Loucy (cell line): ENCODE results near the gene IWS1.

ENCODE experiments used
- H2AFZ ChIP-seq: fragments of 200-600 bp; sonication (generic); 2 replicates; pipeline ENCODE4 v1.6.0; 2016; ENCODE audit warnings: antibody characterized with exemption, mild to moderate bottlenecking, low read length, moderate library complexity
- H3F3A ChIP-seq: fragments of 200-600 bp; 2 replicates; pipeline ENCODE4 v1.6.0; 2016; ENCODE audit warnings: antibody characterized with exemption, low read depth, mild to moderate bottlenecking
- H3K27me3 ChIP-seq: fragments of 200-600 bp; sonication (generic); 2 replicates; pipeline ENCODE4 v1.6.1; 2014; ENCODE audit warnings: low read length, mild to moderate bottlenecking; ENCODE audit not compliant: insufficient read depth, poor library complexity, severe bottlenecking
- H3K36me3 ChIP-seq: fragments of 200-600 bp; sonication (generic); 2 replicates; pipeline ENCODE4 v1.6.1; 2016; ENCODE audit warnings: low read length; ENCODE audit not compliant: insufficient read depth
- H3K4me1 ChIP-seq: fragments of 200-600 bp; sonication (generic); 2 replicates; pipeline ENCODE4 v1.5.1; 2014; ENCODE audit warnings: low read length, mild to moderate bottlenecking; ENCODE audit not compliant: insufficient read depth, poor library complexity, severe bottlenecking
- H3K4me2 ChIP-seq: fragments of 200-600 bp; sonication (generic); 2 replicates; pipeline ENCODE4 v1.6.0; 2014; ENCODE audit warnings: antibody characterized with exemption, low read length, low read depth, mild to moderate bottlenecking; ENCODE audit not compliant: poor library complexity, severe bottlenecking
- H3K4me3 ChIP-seq: fragments of 200-600 bp; sonication (generic); 2 replicates; pipeline ENCODE4 v1.5.1; 2014; ENCODE audit warnings: low read length, mild to moderate bottlenecking, mixed read lengths; ENCODE audit not compliant: poor library complexity, severe bottlenecking
- H3K79me2 ChIP-seq: fragments of 200-600 bp; sonication (generic); 2 replicates; pipeline ENCODE4 v1.6.1; 2014; ENCODE audit warnings: low read length; ENCODE audit not compliant: insufficient read depth
- H3K9ac ChIP-seq: fragments of 200-600 bp; sonication (generic); 2 replicates; pipeline ENCODE4 v1.6.0; 2014; ENCODE audit warnings: mild to moderate bottlenecking, low read depth, low read length, moderate library complexity; ENCODE audit not compliant: poor library complexity, severe bottlenecking
- H3K9me2 ChIP-seq: fragments of 200-600 bp; sonication (generic); replicated peaks from 2 replicates; pipeline ENCODE4 v1.6.1; 2016; ENCODE audit warnings: low read depth, low read length, mixed read lengths
- H3K9me3 ChIP-seq: fragments of 200-600 bp; sonication (generic); 2 replicates; pipeline ENCODE4 v1.6.1; 2014; ENCODE audit warnings: mild to moderate bottlenecking, antibody characterized with exemption, low read length, low read depth; ENCODE audit not compliant: insufficient read depth
- H4K20me1 ChIP-seq: fragments of 200-600 bp; sonication (generic); 2 replicates; pipeline ENCODE4 v1.6.0; 2014; ENCODE audit warnings: antibody characterized with exemption, low read length, mild to moderate bottlenecking; ENCODE audit not compliant: insufficient read depth, poor library complexity, severe bottlenecking
- CTCF ChIP-seq: fragments of 200-600 bp; sonication (generic); conservative IDR thresholded peaks from 2 replicates; pipeline ENCODE4 v1.5.1; 2014; ENCODE audit warnings: mild to moderate bottlenecking, antibody characterized with exemption, low read length
- EZH2phosphoT487 ChIP-seq: fragments of 200-600 bp; IDR thresholded peaks from 2 replicates; pipeline ENCODE4 v1.6.1; 2018; ENCODE audit warnings: antibody characterized with exemption, mild to moderate bottlenecking, moderate library complexity, borderline replicate concordance

The IWS1 gene

GRCh38 chr2:127566139-127566417, 39.8 kb upstream of the IWS1 start:
- no peaks in the 10 kb centered on the region for H3K9me3 ChIP-seq
- no peak for TF ChIP-seq CTCF
- no peak for TF ChIP-seq EZH2phosphoT487
- no peak overlapping the region for H3K4me3 ChIP-seq
- H3K9ac ChIP-seq: no peak overlapping the region
- no peaks in the 10 kb centered on the region for H3K4me1 ChIP-seq
- H2AFZ ChIP-seq: no peak overlapping the region
- H3K9me2 ChIP-seq: no peaks in the 10 kb centered on the region
- no peaks in the 10 kb centered on the region for H3K36me3 ChIP-seq
- H3F3A ChIP-seq: no peaks in the 10 kb centered on the region
- H4K20me1 ChIP-seq: no peaks in the 10 kb centered on the region
- H3K27me3 ChIP-seq: no peaks in the 10 kb centered on the region
- H3K4me2 ChIP-seq: no peak overlapping the region
- H3K79me2 ChIP-seq: no peaks in the 10 kb centered on the region

GRCh38 chr2:127565261-127566138, 39.2 kb upstream of the IWS1 start:
- TF ChIP-seq CTCF (no peak), EZH2phosphoT487 (no peak)
- H3K9me2 ChIP-seq: no peaks in the 10 kb centered on the region
- H3K36me3 ChIP-seq: no peaks in the 10 kb centered on the region
- no peaks in the 10 kb centered on the region for H3K9me3 ChIP-seq
- no peaks in the 10 kb centered on the region for H4K20me1 ChIP-seq
- no peaks in the 10 kb centered on the region for H3K27me3 ChIP-seq
- no peaks in the 10 kb centered on the region for H3K79me2 ChIP-seq
- H3F3A ChIP-seq: no peaks in the 10 kb centered on the region
- no peaks in the 10 kb centered on the region for H3K4me1 ChIP-seq
- H3K4me2 ChIP-seq: no peak overlapping the region
- H2AFZ ChIP-seq: no peak overlapping the region
- no peak overlapping the region for H3K4me3 ChIP-seq
- no peak overlapping the region for H3K9ac ChIP-seq

GRCh38 chr2:127564429-127565260, 38.4 kb upstream of the IWS1 start:
- Histone ChIP-seq H3K9me3 (no peaks in the 10 kb centered on the region), H3F3A (no peaks in the 10 kb centered on the region), H3K4me3 (no peak overlapping the region), H3K4me1 (no peaks in the 10 kb centered on the region), H2AFZ (no peak overlapping the region), H3K27me3 (peaks cover under 1% of the 10 kb centered on the region), H3K9me2 (no peaks in the 10 kb centered on the region), H3K4me2 (no peak overlapping the region), H3K9ac (no peak overlapping the region), H3K79me2 (no peaks in the 10 kb centered on the region), H4K20me1 (no peaks in the 10 kb centered on the region), H3K36me3 (no peaks in the 10 kb centered on the region)
- TF ChIP-seq EZH2phosphoT487 (no peak), CTCF (no peak)
